DLD1 (cell line): ENCODE data around the gene ARMC9.

Experiments used
- in situ Hi-C: cut with HindIII; loops from 2 replicates; pipeline ENCODE4 v1.10.0; 2017; ENCODE audit warnings: low sequenced_read_pairs

The ARMC9 gene

DNA sequence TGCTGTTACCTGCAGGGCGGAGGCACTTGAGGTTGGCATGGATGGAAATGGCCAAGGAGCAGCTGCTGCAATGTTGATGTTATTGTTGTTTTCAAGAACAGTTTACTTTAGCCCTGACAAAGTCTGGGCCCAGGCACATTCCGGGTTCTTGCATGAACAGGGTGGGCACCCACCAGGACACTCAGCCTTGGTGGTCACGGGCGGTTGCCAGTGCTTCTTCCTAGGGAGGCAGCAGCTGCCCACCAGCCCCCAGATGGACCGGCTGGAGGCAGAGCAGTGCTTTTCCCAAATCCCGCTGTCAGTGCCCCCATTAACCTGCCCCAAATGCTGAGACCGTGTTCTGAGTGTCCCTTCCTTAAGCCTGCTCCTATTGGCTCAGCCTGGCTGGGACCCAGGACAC, 158.6 kb downstream of the ARMC9 start:
- in situ Hi-C loops = no loop called here

DNA sequence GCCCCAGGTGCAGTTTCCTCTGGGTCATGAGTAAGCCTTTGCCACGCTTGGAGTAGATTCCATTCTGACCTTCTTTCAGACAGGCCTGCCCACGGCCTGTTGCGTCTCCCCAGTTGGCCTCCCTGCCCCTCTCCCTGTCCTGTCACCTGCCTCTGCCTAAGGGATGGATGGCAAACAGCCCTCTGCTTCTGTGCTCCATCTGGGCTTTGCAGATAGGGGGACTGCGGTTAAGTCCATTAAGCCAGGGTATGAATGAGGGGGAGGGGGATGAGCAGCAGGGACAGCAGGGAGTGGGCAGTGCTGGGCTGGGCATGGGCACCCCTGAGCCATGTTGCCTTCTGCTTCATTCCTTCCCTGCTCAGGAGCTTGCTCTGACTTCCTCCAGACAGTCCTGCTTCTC, 159.5 kb downstream of the ARMC9 start:
- in situ Hi-C loops = no loop called here

DNA sequence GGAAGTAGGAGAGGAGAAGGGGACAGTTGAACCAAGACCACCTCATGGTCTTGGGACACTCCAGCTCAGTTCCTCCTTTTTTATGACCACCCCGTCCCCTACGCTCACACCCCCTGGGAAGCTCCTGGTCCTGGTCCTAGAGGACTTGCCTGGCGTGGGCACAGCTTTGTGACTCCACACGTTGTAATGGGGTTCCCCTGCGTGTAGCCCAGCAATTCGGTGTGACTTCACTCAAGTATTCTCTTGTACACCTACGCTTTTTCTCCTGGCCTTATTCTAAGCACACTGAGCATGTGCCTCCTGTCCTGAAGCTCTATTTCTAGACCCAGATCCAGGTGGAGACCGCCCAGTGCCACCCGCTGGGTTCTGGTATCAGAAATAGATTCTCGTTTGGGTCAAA, 161.0 kb downstream of the ARMC9 start:
- in situ Hi-C loops = no loop called here

DNA sequence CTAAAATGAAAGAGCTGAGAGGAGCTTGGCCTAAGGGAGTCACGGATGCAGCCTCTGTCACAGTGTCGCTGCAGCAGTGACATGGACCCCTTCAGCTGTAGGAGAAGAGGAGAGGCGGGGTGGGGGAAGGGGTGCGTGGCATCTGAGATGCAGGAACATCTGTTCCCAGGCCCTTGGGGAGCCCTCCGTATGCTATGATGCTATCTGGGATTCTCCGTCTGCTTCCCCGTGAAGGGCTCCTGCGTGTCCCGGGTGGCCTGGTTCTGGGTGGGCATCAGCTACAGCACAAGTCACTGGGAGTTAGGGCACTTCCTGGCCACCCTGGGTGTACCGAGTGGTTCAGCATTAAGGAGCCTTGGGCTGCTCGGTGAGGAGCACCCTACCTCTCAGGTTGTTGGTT, 161.5 kb downstream of the ARMC9 start:
- in situ Hi-C loops = no loop called here

DNA sequence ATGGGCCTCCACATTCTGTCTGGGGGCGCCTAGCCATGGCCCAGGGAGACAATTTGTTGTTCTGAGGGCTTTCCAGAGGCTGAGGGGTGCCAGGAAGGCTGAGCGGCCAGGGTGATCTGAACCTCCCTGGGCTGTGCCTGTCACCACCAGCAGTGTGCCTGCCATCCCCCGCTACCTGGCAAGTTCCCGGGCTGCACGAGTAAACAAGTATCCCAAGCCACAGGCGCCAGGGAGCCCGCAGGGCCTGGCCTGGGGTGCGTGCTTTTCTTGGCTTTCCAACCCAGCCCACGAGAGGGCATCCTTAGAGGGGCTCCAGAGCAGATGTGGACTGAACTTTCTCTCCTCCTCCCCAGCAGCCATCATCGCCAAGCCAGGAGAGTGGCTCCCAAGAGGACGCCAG, 162.0 kb downstream of the ARMC9 start:
- in situ Hi-C loops = no loop called here

DNA sequence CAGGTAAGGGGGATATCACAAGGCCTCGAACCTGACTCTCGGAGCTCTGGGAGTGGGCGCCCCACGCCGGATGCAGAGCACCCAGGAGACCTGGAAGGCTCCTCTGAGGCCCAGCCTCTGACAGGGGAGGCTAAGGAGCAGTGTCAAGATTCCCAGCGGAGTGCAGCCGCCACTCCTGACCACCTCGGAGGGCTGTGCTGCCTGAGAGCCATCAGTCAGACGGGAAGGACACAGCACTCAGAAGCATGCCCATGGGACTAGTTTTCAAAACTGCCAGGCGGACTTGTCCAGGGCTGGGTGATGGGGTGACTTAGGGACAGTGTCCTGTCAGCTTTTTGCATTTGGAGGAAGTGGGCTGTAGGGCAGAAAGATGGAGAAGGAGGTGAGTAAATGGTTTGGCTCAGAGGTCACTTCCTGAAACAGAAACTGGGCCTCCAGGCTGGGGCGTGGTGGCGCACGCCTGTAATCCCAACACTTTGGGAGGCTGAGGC, 162.5 kb downstream of the ARMC9 start:
- in situ Hi-C loops = no loop called here

DNA sequence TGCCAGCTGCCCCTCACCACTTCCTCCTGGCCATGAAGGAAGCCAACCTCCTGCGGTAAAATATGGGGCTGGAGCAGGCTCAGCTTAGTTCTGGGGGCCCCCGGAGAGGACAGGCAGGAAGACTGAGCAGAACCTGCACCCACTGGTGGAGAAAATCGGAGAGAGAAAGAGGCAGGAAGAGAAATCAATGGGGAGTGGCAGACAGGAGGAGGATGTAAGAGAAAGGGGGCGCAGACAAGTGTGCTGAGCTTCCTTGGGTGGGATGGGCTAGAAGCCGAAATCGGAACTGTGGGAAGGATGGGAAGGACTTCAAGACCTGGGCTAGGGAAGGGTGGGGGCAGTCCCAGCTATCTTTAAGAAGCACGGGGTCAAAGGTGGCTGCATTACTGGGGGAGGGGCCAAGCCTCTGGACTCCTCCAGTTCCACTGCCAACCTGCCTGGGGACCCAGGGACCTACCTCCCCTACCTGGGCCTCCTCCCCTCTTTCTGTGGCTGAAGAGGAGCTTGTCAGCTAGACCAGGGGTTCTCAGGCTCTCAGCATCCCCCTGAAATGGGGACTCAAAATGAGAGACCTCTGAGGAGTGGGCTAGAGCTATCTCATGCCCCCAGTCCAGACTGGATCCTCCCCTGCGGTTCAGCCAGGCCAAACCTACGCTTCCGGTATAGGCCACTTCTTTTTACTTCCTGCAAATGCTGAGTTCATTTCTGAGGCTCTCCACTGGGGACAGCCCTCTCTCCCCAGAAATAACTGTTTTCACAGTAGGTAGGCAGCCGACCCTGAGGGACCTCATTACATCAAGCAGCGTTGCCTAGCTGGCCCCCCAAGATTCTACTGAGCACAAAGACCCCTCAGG, 163.5 kb downstream of the ARMC9 start:
- in situ Hi-C loops = no loop called here

DNA sequence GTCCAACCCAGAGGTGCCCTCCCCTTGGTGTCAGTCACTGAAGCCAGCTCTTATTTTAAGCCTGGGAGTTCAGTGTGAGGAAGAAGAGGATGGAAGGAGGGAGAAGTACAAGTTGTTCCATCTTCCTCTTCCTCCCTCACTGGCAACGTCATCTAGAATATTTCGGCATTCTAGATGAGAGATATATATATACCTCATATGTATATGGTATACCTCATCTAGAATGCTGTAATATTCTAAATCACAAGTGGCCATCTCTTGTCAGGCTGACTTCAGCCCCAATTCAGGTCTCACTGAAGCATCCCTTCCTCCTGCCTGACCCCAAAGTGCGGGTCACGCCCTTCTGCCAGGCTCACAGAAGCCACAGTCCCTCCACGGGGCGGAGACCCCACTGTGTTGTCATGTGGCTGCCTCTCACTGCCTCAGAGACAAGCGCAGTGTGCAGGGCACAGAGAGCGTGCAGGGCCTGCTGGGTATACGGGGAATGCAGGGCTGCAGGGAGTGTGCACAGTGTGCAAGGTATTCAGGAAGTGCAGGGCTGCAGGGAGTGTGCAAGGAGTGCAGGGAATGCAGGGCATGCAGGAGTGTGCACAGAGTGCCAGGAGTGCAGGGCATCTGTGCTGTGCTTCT, 164.2 kb downstream of the ARMC9 start:
- in situ Hi-C loops = no loop called here

DNA sequence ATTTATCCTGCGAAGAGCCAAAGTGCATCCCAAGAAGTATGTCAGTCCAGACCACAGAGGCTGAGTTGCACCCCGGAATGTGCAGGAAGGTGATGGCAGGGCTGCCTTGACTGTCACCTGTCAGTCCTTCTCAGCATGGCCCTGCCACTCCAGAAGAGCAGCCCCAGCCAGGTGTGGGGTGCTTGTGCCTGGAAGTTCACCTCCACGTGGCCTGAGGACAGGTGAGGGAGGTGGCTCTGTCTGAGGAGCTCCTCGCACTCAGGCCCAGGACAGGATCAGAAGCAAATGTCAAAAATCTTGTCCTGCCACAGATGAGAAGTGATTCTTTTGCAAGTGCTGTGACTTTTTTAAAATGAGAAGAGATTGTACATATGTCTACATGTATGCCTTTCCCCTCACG, 165.6 kb downstream of the ARMC9 start:
- in situ Hi-C loops = no loop called here

DNA sequence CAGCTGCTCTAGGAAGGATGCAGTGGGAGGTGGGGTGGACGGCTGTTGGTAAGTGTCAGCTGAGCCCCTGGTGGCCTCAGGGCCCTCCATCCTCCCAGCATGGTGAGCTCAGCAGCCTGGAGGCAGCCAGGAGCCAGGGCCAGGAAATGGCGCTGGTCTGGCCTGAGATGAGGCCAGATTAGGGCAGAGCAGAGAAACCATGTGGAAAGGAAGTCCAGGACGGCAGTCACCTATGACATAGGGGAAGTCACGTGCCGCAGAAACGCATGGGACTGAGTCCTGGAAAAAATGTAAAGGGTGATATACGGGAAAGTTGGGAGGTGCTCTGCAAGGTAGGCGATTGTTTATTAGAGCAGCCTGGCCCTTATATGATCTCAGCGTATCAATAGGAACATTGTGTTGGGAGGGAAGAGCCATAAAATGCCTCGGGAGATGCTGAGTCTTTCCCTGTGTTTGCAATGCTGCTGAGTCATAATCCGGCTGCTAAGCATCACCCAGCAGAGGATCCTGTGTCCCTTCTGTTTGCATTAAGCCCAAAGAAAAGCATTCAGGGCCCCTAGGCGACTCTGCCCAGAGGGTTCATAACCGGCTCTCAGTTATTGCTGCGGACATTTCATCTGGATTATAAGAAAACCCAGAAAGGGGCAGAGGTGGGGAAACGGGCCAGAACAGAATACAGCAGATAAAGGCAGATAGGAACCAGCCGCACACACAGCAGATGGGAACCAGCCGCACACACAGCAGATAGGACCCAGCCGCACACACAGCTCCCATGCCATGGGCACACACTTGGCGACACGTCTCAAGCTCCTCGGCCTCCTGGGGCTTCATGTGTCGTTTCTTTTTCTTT, 166.8 kb downstream of the ARMC9 start:
- in situ Hi-C loops = no loop called here

DNA sequence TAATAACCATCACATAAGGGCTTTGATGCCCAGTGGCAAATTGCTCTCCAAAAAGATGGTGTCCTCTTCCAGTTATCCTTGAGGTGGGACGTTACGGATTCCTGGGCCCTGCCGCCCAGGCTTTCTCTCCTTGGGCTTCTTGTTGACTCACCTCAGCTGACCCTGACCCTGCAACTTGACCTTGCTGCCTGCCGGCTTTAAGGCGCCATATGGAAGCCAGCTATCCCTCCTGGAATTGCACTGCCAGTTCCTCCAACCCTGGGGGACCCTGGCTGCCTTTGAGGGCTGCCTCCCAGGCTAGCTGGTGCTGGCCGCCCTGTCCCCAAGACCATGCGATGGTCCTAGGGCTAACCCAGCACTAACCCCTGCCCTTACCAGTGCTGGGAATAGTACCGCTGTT, 168.7 kb downstream of the ARMC9 start:
- in situ Hi-C loops = no loop called here

DNA sequence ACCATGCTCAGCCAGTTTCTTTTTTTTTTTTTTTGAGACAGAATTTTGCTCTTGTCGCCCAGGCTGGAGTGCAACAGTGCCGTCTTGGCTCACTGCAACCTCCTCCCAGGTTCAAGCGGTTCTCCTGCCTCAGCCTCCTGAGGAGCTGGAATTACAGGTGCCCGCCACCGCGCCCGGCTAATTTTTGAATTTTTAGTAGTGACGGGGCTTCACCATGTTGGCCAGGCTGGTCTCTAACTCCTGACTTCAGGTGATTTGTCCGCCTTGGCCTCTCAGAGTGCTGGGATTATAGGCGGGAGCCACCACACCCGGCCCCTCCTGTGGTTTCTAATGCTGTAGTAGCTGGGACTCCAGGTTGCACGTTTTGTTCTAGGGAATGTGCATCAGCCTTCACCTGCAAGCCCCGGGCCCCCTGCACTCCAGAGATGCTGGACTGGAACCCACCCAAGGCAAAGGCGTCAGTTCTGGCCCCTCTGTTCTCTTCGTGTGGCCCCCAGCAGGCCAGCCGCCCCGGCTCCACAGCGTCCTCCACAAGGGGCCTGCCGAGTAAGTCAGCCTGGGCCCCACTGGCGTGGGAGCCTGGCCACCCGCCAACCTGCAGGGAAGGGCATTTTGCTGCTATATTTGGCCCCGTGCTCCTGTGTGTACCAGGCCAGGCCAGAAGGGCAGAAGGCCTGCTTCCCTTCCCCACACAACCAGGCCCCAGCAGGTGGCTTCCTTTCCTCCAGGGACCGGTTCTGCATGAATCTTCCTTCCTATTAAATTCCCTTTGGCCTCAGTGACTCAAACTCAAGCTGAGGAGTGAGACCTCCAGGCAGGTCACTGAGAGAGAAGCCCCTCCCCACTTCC, 171.4 kb downstream of the ARMC9 start:
- in situ Hi-C loops = no loop called here

DNA sequence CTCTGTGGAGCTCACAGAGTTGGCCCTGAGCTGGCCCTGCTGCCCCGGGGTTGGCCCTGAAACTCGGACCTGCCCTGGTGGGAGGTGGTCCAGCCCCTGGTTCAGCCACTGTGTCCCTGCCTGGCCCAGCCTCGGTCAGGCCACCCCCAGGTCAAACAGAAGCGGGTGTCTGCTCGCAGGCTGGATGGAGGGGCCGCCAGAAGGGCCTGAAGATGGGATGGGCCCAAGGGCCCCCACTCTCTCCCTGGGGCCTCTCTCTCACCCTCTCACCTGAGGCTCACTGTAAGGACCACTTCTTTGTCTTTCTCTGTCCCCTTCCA, 172.0 kb downstream of the ARMC9 start:
- in situ Hi-C loops = no loop called here

DNA sequence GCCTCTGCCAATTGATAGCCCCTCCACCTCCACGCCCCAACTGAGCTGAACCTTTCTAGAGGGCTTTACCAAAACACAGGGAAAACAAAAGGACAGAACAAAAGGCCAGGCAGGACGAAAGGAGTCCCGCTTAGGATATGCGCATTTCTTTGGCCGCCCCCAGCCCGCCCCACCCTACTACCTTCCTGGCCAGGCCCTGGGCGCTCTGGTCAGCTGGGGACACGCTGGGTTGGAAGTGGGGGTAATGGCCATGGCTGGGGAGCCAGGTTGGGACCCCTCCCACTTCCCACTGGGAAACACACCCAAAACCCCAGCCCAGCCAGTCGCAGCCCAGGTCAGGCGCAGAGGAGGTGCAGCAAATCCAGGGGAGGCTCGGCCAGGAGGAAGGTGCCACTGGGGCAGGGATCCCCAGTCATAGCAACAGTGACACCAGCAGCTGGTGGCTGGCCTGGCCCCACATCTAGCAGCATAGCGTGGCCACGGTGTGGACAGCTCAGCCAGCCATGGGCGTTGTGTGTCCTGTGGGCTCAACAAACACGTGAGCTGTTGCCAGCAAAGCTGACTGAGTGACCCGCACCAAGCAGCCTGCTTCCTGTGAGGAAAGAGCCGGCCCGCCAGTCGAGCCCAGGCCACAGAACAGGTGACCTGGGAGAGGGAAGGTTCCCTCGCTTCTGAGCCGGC, 172.5 kb downstream of the ARMC9 start:
- in situ Hi-C loops = no loop called here

DNA sequence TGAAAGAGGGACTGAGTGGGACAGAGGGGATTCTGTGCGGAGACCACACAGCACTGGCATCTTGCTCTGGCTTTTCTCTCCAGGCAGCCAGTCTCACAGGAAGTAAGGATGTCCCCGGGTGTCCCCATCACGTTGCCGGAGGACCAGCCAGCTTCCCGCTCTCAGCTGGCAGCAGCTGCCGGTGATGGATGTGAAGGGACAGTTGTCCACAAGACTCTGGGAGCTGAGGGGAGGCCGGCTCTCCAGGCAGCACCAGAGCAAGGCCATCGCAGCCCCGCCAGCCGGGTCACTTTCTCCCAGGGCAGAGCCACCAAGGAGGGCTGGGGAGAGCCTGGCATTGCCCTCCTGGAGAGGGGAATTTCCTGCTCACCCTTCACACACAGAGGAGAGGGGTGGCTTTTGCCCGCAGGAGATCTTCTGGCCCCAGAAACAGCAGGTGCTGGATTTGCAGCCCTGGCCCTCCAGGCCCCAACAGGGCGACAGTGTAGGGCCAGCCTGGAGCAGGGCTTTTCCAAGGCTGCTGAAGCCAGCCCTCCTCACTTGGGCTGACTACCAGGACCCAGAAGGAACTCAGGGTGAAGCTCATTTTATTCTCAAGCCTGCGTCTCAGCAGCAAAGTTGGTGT, 173.1 kb downstream of the ARMC9 start:
- in situ Hi-C loops = no loop called here

DNA sequence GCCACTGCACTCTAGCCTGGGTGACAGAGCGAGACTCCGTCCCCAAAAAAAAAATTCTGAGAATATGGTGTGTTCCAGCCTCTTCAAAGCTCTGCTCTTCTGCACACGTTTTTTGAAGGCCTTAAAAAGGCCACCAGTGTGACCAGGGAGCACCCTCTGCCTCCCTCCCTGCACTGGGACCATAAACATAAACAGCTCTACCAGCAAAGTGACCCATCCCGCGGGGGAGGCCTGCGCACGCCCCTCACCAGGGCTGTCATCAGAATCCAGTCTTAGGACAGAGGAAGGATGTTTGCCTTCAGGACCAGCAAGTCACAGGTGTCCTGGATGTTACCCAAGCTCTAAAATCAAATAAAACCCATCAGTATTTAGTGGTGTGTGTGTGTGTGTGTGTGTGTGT, 173.9 kb downstream of the ARMC9 start:
- in situ Hi-C loops = no loop called here

DNA sequence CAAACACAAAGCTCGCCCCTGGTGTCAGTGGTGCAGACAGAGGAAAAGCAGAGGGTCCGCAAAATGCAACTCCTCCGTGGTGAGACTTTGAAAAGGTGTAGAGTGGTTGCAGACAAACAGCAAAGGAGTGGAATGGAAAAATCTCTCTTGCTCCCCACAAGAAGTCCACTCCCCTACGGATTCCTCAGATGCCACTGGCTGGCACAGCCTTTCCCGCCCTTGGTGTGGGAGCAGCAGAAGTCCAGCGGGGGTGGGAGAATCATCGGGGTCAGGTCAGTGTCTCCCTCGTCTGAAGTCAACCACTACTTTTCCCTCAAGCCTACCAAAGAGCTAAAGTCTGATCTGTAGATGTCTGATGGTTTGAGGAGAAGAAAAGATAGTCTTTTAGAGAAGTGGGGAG, 174.8 kb downstream of the ARMC9 start:
- in situ Hi-C loops = no loop called here

DNA sequence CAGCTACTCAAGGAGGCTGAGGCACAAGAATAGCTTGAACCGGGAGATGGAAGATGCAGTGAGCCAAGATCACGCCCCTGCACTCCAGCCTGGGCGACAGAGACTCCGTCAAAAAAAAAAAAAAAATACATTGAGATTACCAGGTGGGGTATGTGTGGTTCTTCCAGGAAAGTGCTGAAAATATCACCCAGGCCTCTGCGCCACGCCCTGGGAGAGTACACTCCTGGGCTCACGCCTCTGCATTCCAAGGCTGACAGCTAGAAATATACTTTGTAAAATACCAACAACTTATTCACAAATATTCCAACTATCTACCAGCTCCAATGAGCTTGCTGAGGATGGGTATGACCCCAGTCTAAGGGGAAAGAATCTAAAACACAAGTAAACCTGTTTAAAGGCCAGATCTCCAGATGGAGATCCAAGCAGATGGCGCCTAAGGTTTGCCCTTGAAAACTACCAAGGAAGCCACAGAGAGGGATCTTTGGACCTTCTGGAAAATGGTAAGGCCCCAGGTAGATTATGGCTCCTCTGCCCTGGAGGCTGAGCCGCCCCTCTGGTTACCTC, 175.4 kb downstream of the ARMC9 start:
- in situ Hi-C loops = no loop called here

DNA sequence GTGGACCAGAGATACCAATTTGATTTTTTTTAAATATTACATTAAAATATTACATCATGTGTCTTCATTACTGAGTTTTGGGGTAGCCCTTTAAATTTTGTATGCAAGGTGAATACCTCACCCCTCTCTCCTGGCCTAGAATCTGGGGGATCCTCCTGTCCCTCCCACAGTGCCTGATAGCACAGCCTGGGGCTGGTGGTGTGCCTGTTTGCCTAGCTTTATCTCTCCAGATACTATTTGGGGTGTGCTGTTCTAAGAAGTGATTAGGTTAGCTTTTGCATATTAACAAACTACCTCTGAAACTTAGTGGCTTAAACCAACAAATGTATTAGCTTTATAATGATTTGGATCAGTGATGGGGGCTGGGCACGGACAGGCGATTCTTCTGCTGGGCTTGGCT, 176.3 kb downstream of the ARMC9 start:
- in situ Hi-C loops = no loop called here
